Uterus (tissue), 4 donors: ENCODE measurements around the gene UBE4B. TPM values are rescaled to one million over a fixed set of nuclear protein-coding genes. Genes with fewer than 3 reads are reported as not detected.
"Not testable (repeated sequence)": the region's sequence is repeated elsewhere in the genome, so short reads cannot be mapped to it uniquely, and the experiment has no call there.

Experiments
- DNase-seq, 2 donors: peaks; one replicate each; pipeline ENCODE4 v3.0.0-alpha.2; 2019 to 2020
- H3K27ac ChIP-seq, 2 donors: fragments of 200-600 bp; sonication (generic); 1 replicate in 1 of 2; 2 replicates in 1 of 2; pipeline ENCODE4 v1.5.1; 2016 to 2018
- H3K27me3 ChIP-seq, 2 donors: fragments of 200-600 bp; sonication (generic); one replicate each; pipeline ENCODE4 v1.5.1; 2018 to 2019; ENCODE audit warnings: control low read depth in 1 of 2
- H3K36me3 ChIP-seq, 2 donors: fragments of 200-600 bp; sonication (generic); one replicate each; pipeline ENCODE4 v1.5.1; 2019; ENCODE audit warnings: control low read depth in 1 of 2
- H3K4me1 ChIP-seq, 2 donors: fragments of 200-600 bp; sonication (generic); one replicate each; pipeline ENCODE4 v1.5.1; 2018 to 2019; ENCODE audit warnings: control low read depth in 1 of 2
- H3K4me3 ChIP-seq, 2 donors: fragments of 200-600 bp; sonication (generic); 1 replicate in 1 of 2; 2 replicates in 1 of 2; pipeline ENCODE4 v1.5.1; 2018 to 2019; ENCODE audit warnings: mild to moderate bottlenecking in 1 of 2
- H3K9me3 ChIP-seq, 2 donors: fragments of 200-600 bp; sonication (generic); one replicate each; pipeline ENCODE4 v1.5.1; 2019; ENCODE audit warnings: control low read depth in 1 of 2
- CTCF ChIP-seq, 4 experiments: fragments of 200-600 bp in 2 of 4; fragments of 450-650 bp in 2 of 4; sonication (generic) in 2 of 4; IDR thresholded peaks; one replicate each; pipeline ENCODE4 v1.5.1; 2016 to 2019; ENCODE audit warnings: antibody characterized with exemption in 4 of 4, mild to moderate bottlenecking in 2 of 4, moderate library complexity in 1 of 4
- POLR2A ChIP-seq, 2 donors: fragments of 450-650 bp; IDR thresholded peaks; one replicate each; pipeline ENCODE4 v1.6.1; 2016; ENCODE audit warnings: antibody characterized with exemption in 2 of 2, mild to moderate bottlenecking in 1 of 2, moderate library complexity in 1 of 2
- intact Hi-C: fragments of 100-400 bp; cut with DNase I; formaldehyde crosslinking; loops from one replicate; pipeline ENCODE4 v1.15.1; 2023; ENCODE audit warnings: low total_unique reads
- total RNA-seq, 4 donors: library from RNA; depleted of rRNA in 3 of 4; stranded (reverse); fragments of >200 nt in 3 of 4; gene quantifications; one replicate each; pipeline versions ENCODE4 v1.1.0 to v1.2.4, GENCODE V29; 2014 to 2023
- donor health status: DM: yes; HTN: yes; CAD: no.

UBE4B gene
- total RNA-seq, 4 donors from 2014 or later: 15.4 to 54.2 (median 30.4) TPM

GRCh38 chr1:10007169-10007568 is 25.6 kb upstream of the UBE4B start:
- Histone ChIP-seq H3K27me3 (no peaks in the 10 kb centered on the region), H3K27ac (no peak overlapping the region), H3K4me3 (no peak overlapping the region), H3K9me3 (no peaks in the 10 kb centered on the region), H3K4me1 (no peaks in the 10 kb centered on the region), H3K36me3 (no peaks in the 10 kb centered on the region)
- TF ChIP-seq CTCF (IDR thresholded peaks at IDR 0.05) (no peak), POLR2A (IDR thresholded peaks at IDR 0.05) (no peak)
- intact Hi-C loops: no loop called here
- DNase-seq: no peak

- no peaks in the 10 kb centered on the region for H3K27me3 ChIP-seq
- no peaks in the 10 kb centered on the region for H3K9me3 ChIP-seq
- no peaks in the 10 kb centered on the region for H3K4me1 ChIP-seq
- H3K4me3 ChIP-seq: no peak overlapping the region
- no peak overlapping the region for H3K27ac ChIP-seq
- no peak for DNase-seq
- intact Hi-C loops: no loop called here
- no peaks in the 10 kb centered on the region for H3K36me3 ChIP-seq
- TF ChIP-seq CTCF (IDR thresholded peaks at IDR 0.05): no peak
- TF ChIP-seq POLR2A (IDR thresholded peaks at IDR 0.05): no peak
Observed at GRCh38 chr1:10014016-10014415, 18.7 kb upstream of the UBE4B start.

- Histone ChIP-seq H3K36me3 (no peaks in the 10 kb centered on the region), H3K27me3 (no peaks in the 10 kb centered on the region), H3K4me3 (no peak overlapping the region), H3K27ac (no peak overlapping the region), H3K9me3 (no peaks in the 10 kb centered on the region), H3K4me1 (no peaks in the 10 kb centered on the region)
- intact Hi-C loops: no loop called here
- no peak for DNase-seq
- no peak for TF ChIP-seq POLR2A (IDR thresholded peaks at IDR 0.05)
- TF ChIP-seq CTCF (IDR thresholded peaks at IDR 0.05): no peak
Observed at GRCh38 chr1:10019561-10019960, 13.2 kb upstream of the UBE4B start.

- Histone ChIP-seq H3K36me3 (no peaks in the 10 kb centered on the region), H3K27ac (no peak overlapping the region), H3K4me1 (no peaks in the 10 kb centered on the region), H3K9me3 (no peaks in the 10 kb centered on the region), H3K4me3 (no peak overlapping the region), H3K27me3 (no peaks in the 10 kb centered on the region)
- TF ChIP-seq CTCF (IDR thresholded peaks at IDR 0.05) (no peak), POLR2A (IDR thresholded peaks at IDR 0.05) (no peak)
- intact Hi-C loops: no loop called here
- no peak for DNase-seq
Observed at GRCh38 chr1:10020086-10020485, 12.7 kb upstream of the UBE4B start.

- DNase-seq, H3K4me1 ChIP-seq, H3K27me3 ChIP-seq, H3K27ac ChIP-seq, H3K4me3 ChIP-seq, intact Hi-C loops, H3K9me3 ChIP-seq, H3K36me3 ChIP-seq: not testable (repeated sequence)
Observed at GRCh38 chr1:10020678-10021077, 12.1 kb upstream of the UBE4B start.

- intact Hi-C loops, H3K4me3 ChIP-seq, H3K27me3 ChIP-seq, H3K36me3 ChIP-seq, H3K27ac ChIP-seq, H3K4me1 ChIP-seq, DNase-seq, H3K9me3 ChIP-seq: not testable (repeated sequence)
Observed at GRCh38 chr1:10021992-10022391, 10.8 kb upstream of the UBE4B start.
